BLaER1 (cell line): Measurements from ENCODE around the gene MAN1C1.

ENCODE experiments used
- H3K27ac ChIP-seq: shearing (Covaris generic); formaldehyde crosslinking; 2 replicates; pipeline ENCODE4 v1.8.1; 2022
- H3K27me3 ChIP-seq: shearing (Covaris generic); formaldehyde crosslinking; 2 replicates; pipeline ENCODE4 v1.8.1; 2022
- H3K36me3 ChIP-seq: shearing (Covaris generic); formaldehyde crosslinking; 2 replicates; pipeline ENCODE4 v1.8.1; 2022
- H3K4me1 ChIP-seq: shearing (Covaris generic); formaldehyde crosslinking; 2 replicates; pipeline ENCODE4 v1.8.1; 2022
- H3K4me2 ChIP-seq: shearing (Covaris generic); formaldehyde crosslinking; 2 replicates; pipeline ENCODE4 v1.8.1; 2022
- H3K4me3 ChIP-seq: shearing (Covaris generic); formaldehyde crosslinking; 2 replicates; pipeline ENCODE4 v1.8.1; 2022
- H3K9ac ChIP-seq: shearing (Covaris generic); formaldehyde crosslinking; 2 replicates; pipeline ENCODE4 v1.8.1; 2022
- H3K9me3 ChIP-seq: shearing (Covaris generic); formaldehyde crosslinking; 2 replicates; pipeline ENCODE4 v1.8.1; 2022
- H4K20me1 ChIP-seq: shearing (Covaris generic); formaldehyde crosslinking; 2 replicates; pipeline ENCODE4 v1.8.1; 2022
- Cebpa-rat ChIP-seq: shearing (Covaris generic); IDR thresholded peaks from 2 replicates; pipeline ENCODE4 v1.8.1; 2022

The MAN1C1 gene

DNA sequence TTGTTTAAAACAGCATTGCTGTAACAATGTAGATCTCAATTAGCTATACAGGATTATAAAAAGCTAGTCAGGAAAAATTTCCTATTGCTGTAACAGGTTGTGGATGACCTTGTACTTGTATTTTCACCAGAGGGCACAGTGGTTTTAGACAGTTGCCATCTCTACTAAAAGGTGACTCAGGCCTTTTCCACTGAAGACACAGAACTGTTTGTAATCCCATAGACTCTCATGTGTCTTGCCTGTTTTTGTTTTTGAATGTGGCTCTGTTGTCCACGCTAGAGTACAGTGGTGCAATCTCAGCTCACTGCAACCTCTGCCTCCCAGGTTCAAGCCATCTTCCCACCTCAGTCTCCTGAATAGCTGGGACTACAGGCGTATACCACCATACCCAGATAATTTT lies 209.0 kb downstream of the MAN1C1 start:
- H3K27me3 ChIP-seq, result no peaks in the 10 kb centered on the region
- TF ChIP-seq Cebpa-rat, result no peak
- no peaks in the 10 kb centered on the region for H3K9me3 ChIP-seq
- no peak overlapping the region for H3K27ac ChIP-seq
- peaks cover 74% of the 10 kb centered on the region for H3K36me3 ChIP-seq
- H4K20me1 ChIP-seq, result peaks cover 44% of the 10 kb centered on the region
- no peak overlapping the region for H3K4me3 ChIP-seq
- H3K4me2 ChIP-seq, result no peak overlapping the region
- H3K4me1 ChIP-seq, result peaks cover 15% of the 10 kb centered on the region
- H3K9ac ChIP-seq, result no peak overlapping the region

DNA sequence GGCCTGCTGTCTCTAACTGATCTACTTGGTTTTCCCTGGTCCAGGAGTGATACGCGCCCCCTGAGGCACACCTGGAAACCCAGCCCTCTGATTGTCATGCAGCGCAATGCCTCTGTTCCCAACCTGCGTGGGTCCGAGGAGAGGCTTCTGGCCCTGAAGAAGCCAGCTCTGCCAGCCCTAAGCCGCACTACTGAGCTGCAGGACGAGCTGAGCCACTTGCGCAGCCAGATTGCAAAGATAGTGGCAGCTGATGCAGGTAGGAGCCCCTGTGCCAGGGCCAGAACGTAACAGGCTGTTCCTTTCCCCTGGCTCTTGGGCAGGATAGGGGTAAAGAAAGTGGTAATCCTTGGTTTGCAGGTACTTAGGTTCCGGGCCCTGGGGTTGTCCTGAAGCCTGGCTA lies 210.0 kb downstream of the MAN1C1 start:
- Histone ChIP-seq H3K4me2 (no peak overlapping the region), H3K4me1 (peaks cover 13% of the 10 kb centered on the region), H3K36me3 (peaks cover 83% of the 10 kb centered on the region), H4K20me1 (peaks cover 39% of the 10 kb centered on the region), H3K9me3 (no peaks in the 10 kb centered on the region), H3K27ac (no peak overlapping the region), H3K4me3 (no peak overlapping the region), H3K27me3 (no peaks in the 10 kb centered on the region), H3K9ac (no peak overlapping the region)
- no peak for TF ChIP-seq Cebpa-rat

DNA sequence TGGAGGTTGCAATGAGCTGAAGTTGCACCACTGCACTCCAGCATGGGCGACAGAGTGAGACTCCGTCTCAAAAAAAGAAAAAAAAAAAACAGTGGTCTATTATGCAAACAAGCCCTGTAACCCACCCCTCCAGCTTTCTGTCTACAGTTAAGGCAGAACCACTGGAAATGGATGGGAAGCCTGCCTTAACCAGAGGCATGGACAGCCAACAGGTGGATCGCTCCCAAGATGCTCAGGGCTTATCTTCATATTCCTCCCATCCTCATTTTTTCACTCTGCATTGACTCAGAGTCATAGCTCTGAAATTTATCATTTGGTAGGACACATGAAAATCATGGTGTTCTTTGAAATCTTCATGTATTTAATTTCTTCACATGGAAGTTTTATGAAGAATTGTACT lies 211.9 kb downstream of the MAN1C1 start:
- Histone ChIP-seq H4K20me1 (peaks cover 31% of the 10 kb centered on the region), H3K36me3 (peaks cover 95% of the 10 kb centered on the region), H3K4me1 (peaks cover 16% of the 10 kb centered on the region), H3K27ac (no peak overlapping the region), H3K4me3 (no peak overlapping the region), H3K27me3 (no peaks in the 10 kb centered on the region), H3K9ac (no peak overlapping the region), H3K4me2 (no peak overlapping the region), H3K9me3 (no peaks in the 10 kb centered on the region)
- TF ChIP-seq Cebpa-rat, result no peak

DNA sequence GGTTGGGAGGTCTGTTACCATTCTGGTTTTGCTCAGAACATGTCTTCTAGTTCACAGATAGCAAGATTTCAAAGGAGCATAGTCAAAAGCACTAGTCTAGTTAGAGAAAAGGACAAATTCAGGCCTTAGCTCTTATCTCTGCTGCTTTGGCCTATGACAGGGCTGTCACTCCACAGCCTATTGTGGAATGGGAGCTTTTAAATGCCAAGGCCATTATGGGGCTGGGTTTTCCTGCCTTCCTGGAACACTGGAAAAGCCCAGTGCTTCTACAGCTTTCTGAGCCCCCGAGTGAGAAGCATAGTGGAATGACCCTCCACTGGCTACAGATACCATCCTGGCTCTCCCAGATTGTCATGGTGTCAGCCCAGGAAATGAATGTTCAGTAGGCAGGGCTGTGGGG lies 212.5 kb downstream of the MAN1C1 start:
- Histone ChIP-seq H3K4me1 (peaks cover 16% of the 10 kb centered on the region), H4K20me1 (peaks cover 25% of the 10 kb centered on the region), H3K36me3 (peaks cover 95% of the 10 kb centered on the region), H3K4me2 (no peak overlapping the region), H3K4me3 (no peak overlapping the region), H3K27ac (no peak overlapping the region), H3K27me3 (no peaks in the 10 kb centered on the region), H3K9me3 (no peaks in the 10 kb centered on the region), H3K9ac (no peak overlapping the region)
- TF ChIP-seq Cebpa-rat, result no peak

DNA sequence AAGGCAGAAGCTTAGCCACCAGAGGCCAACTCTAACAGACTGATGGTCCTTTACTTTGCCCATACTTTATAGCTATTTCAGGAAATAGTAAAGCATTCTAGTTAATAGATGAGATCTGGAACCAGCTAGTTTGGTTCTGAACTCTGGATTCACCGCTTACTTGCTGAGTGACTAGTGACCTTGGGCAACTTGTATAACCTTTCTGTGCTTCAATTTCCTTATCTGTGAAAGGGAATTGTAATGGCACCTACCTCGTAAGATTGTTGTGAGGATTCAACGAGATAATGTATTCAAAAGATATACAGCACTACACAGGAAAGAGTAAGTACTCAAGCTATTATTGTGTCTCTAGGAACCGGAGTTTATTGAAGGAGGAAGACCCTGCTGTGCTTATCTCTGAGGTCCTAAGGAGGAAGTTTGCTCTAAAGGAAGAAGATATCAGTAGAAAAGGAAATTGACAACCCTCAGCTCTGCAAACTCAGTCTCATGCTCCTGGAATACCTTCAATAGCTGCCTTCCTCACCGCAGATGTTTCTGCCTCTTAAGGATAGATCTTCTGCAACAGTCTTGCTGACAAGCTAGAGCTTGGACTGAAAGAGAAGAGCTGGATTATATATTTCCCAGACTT lies 215.1 kb downstream of the MAN1C1 start:
- Histone ChIP-seq H3K36me3 (peaks cover 97% of the 10 kb centered on the region), H3K9ac (no peak overlapping the region; the same call in 1 of the 2 replicates), H3K9me3 (no peaks in the 10 kb centered on the region), H3K4me2 (peak overlapping the region; percentile 31), H4K20me1 (peaks cover 10% of the 10 kb centered on the region), H3K27me3 (no peaks in the 10 kb centered on the region), H3K27ac (no peak overlapping the region), H3K4me3 (no peak overlapping the region), H3K4me1 (peaks cover 16% of the 10 kb centered on the region)
- TF ChIP-seq Cebpa-rat, result no peak

DNA sequence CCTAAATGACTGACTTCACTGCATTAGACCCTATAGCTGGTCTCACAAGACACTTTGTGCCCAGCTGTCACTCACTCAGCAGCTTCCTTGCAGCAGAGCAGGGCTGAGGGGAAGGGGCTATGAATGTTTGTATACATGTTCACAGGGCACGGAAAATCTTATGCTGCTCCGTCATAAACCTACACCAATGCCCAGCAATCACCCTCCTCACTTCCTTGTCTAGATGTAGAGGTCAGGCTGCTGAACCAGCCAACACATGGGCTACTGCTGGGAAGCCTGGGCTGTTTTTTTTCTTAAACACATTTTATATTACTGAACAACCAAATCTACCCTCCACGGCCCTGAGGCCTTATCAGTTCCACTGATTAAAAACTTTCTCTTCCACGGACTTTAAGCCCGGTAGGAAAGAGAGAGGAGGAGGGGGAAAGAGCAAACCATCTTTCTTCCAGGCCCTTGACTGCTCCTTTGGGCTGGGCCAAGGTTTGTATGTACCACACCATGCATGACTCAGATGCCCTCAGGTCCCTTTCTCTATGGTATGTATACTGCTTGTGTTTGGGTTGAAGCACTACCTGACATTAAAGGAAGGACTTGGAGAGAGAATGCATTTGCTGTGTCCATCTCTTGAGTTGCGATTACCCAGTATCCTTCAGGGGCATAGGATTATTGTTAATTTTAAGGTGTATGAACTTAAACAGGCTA lies 215.9 kb downstream of the MAN1C1 start:
- Histone ChIP-seq H3K36me3 (peaks cover 96% of the 10 kb centered on the region), H3K4me2 (peak overlapping the region; percentile 31), H3K9ac (no peak overlapping the region; the same call in 1 of the 2 replicates), H3K4me3 (no peak overlapping the region), H3K9me3 (no peaks in the 10 kb centered on the region), H3K4me1 (peaks cover 16% of the 10 kb centered on the region), H3K27me3 (no peaks in the 10 kb centered on the region), H4K20me1 (peaks cover 10% of the 10 kb centered on the region; the same call in 1 of the 2 replicates), H3K27ac (no peak overlapping the region)
- TF ChIP-seq Cebpa-rat, result no peak

DNA sequence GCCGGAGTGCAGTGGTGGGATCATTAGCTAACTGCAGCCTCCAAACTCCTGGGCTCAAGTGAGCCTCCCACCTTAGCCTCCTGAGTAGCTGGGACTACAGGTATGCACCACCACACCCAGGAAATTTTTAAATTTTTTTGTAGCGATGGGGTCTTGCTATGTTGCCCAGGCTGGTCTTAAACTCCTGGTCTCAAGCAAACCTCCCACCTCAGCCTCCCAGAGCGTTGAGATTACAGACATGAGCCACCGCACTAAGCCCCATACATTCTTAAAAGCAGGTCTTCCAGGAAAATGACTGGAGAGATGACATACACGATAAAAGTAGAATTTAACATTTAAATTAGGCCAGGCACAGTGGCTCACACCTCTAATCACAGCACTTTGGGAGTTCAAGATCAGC lies 216.6 kb downstream of the MAN1C1 start:
- H3K9ac ChIP-seq, result no peak overlapping the region
- no peaks in the 10 kb centered on the region for H3K9me3 ChIP-seq
- H4K20me1 ChIP-seq, result peaks cover 10% of the 10 kb centered on the region; the same call in 1 of the 2 replicates
- H3K36me3 ChIP-seq, result peaks cover 90% of the 10 kb centered on the region
- TF ChIP-seq Cebpa-rat, result no peak
- H3K4me1 ChIP-seq, result peaks cover 16% of the 10 kb centered on the region
- H3K27me3 ChIP-seq, result no peaks in the 10 kb centered on the region
- H3K27ac ChIP-seq, result no peak overlapping the region
- H3K4me3 ChIP-seq, result no peak overlapping the region
- no peak overlapping the region for H3K4me2 ChIP-seq
